GM19467 (cell line): ENCODE data around the gene DNALI1.
"Not testable (repeated sequence)": the region's sequence is repeated elsewhere in the genome, so short reads cannot be mapped to it uniquely, and the experiment has no call there.

Source experiments
- ATAC-seq: cut with Tn5 transposase; IDR thresholded peaks from one replicate; pipeline ENCODE4 v1.9.1; 2021; ENCODE audit warnings: mild to moderate bottlenecking, moderate library complexity; ENCODE audit not compliant: unreplicated experiment

Gene DNALI1

DNA sequence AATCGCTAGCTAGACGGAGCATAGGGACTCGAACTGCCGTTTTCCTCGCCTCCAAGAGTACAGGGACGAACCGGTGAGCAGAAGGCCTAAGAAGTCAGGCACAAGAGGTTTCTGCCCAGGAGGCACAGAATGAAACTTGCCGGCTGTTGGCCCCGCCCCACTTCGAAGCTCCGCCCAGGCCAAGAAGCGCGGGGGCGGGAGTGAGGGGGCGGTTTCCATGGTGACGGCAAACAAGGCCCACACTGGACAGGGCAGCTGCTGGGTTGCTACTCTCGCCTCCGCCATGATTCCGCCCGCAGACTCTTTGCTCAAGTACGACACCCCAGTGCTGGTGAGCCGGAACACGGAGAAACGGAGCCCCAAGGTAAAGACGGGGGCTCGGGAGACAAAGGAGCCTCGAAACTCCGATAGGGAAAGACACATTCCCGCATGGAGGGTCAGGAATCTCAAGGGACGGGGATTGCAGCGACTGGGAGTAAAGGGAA is at the start of gene DNALI1:
Gene DNALI1 (plus strand): TSS at position 229 of the 485 bp plus-strand sequence. CDS start 55 bp downstream, at position 284.
- no peak for ATAC-seq

DNA sequence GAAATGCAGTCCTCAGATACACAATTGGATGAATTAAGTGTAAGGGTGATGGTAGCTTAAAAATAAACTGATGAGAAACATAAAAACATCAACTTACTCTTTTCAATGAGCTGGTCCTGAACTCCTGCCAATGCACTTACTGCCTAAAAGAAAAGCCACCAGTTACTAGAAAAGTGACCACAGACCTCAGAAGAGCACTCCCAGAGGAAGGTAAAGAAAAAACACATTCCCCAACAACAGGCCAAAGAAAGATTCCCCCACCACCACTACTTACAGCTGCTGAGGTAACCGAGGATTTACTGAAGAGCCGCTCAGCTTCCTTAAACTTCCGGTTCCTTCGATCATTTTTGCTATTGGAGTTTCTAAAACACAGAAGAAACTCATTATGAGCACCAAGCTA is 47.6 kb upstream of the DNALI1 start:
- no peak for ATAC-seq

GRCh38 chr1:37513795-37514349 is 42.9 kb upstream of the DNALI1 start:
- ATAC-seq: peak; percentile 24

DNA sequence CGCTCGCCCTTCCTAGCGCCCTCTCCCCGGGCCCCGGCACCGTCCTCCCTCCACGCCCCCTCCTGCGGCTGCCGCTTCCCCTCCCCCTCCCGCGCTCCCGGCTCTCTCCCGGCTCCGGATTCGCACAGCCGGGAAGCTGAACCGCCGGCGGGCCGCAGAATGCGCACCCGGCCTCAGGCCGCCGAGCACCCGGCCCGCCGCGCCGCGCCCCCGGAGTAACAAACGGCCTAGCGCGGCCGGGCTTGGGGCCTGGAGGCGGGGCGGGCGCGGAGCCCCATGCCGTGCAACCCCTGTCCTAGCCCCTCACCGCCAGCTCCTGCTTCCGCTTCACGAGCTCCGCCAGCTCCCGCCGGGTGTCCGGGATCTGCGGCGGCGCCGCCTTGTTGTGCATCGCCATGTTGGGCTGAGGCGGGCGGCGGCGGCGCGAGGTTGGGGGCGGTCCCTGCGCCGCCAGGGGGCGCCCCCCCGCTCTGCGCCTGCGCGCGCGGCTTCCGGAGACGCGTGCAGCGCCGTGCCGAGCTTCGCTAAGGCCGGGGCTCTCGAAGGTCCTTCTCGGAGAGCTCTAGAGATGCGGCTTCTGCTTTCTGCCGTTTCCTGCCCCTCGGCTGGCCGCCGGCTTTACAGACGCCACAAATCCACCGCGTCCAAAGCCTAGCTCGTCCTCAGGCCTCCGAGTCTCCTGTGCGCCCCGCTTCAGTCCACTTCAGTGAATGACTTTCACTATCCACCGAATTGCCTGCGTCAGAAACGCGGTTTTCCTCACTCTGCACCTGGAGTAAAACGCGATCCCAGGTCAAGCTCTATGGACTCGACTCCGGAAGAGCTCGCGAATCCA is 42.2 kb upstream of the DNALI1 start, which contains the start of gene MEAF6:
Gene MEAF6 (minus strand): TSS at position 417 of the 835 bp plus-strand sequence. CDS start 20 bp downstream, at position 397.
- peak; percentile 88 for ATAC-seq

DNA sequence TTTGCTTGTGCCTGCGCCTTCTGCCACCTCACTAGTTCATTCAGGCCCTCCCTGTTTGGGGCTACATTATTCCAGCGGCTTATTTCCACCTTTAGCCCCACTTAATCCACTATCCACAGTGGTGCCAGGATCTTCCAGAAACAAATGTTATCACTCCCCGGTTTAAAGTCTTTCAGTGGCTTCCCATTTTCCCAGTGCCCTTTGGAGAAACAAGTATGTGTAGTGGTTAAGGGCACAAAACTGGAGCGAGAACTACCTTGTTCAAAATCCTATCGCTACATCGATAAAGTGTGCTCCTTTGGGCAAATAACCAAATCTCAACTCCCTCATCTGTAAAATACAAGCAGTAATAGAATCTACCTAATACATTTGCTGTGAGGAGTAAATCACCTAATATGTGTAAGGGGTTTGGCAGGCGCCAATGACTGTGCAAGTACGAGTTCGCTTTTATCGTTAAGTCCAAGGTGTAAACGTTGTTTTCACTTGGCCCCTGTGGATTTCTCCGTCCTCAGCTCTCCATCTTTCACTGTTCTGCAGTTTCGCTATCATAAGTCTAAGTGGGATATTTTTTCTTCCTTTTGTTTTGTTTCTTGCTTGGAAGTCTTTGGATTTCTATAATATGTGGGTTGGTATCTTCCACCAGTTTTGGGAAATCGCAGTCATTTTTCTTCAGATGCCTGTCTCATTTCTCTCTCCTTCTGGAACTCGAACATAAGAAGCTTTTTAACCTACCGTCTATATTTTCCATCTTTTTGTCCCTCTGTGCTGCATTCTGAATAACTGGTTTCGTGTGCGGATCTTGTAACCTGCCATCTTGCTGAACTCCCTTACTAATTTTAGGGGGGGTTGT is 41.3 kb upstream of the DNALI1 start:
- no peak for ATAC-seq

DNA sequence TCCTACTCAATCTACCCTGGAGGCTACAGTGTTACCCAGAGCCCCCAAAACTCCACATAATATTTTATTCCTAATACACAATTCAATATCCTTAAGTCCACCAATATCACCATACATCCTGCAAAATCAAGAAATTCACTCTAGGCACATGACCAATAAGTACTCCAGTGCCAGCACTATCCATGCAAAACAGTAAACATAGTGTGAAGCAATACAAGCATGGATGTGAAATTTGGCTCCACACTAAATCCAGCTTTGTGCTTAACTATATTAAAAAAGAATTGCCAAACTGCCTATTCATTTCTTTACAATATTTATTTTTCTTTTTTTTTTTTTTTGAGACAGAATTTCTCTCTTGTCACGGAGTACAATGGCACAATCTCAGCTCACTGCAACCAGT is 39.2 kb upstream of the DNALI1 start:
- no peak for ATAC-seq

DNA sequence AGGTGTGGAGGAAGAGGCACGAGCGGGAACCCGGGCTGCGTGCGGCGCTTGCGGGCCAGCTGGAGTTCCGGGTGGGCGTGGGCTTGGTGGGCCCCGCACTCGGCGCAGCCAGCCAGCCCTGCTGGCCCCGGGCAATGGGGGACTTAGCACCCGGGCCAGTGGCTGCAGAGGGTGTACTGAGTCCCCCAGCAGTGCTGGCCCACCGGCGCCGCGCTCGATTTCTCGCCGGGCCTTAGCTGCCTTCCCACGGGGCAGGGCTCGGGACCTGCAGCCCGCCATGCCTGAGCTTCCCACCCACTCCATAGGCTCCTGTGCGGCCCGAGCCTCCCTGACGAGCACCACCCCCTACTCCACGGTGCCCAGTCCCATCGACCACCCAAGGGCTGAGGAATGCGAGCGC is 38.5 kb upstream of the DNALI1 start:
- ATAC-seq: not testable (repeated sequence)

GRCh38 chr1:37518929-37519328 is 37.8 kb upstream of the DNALI1 start:
- ATAC-seq: not testable (repeated sequence)

GRCh38 chr1:37519613-37520012 is 37.1 kb upstream of the DNALI1 start:
- no peak for ATAC-seq

GRCh38 chr1:37529888-37530287 is 26.9 kb upstream of the DNALI1 start:
- ATAC-seq: not testable (repeated sequence)

- ATAC-seq: not testable (repeated sequence)
These were observed 24.2 kb upstream of the DNALI1 start for GRCh38 chr1:37532418-37533156.

DNA sequence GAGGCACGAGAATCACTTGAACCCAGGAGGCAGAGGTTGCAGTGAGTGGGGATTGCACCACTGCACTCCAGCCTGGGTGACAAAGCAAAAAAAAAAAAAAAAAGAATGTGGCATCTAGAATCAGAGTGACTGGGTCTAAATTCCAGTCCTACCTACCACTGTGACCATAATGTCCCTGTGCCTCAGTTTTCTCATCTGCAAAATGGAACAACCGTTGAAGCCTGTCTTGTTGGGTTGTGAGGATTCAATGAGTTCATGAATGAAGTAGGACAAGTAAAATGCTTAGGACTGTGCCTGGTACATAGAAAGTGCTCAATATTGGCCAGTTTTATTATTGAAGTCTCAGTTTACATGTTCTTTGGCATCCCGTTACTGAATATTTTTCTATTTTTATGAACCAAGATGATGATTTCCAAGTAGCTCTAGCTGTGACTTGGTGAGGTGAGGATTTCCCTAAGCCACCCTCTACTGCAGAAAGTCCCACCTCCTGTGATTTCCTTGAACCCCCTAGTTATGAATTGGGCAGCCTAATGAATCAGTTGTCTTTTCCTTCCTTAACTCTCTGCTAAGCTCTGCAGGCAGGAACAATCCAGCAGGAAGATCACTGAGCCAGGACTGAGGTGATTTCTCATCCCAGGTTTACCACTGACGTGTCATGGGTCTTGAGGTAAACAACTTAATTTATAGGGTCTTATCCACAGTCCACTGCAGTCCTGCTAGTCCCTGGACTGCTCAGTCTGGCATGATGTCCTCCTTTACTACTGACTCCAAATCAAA is 23.2 kb upstream of the DNALI1 start:
- no peak for ATAC-seq

GRCh38 chr1:37537378-37537777 is 19.4 kb upstream of the DNALI1 start:
- ATAC-seq: no peak

DNA sequence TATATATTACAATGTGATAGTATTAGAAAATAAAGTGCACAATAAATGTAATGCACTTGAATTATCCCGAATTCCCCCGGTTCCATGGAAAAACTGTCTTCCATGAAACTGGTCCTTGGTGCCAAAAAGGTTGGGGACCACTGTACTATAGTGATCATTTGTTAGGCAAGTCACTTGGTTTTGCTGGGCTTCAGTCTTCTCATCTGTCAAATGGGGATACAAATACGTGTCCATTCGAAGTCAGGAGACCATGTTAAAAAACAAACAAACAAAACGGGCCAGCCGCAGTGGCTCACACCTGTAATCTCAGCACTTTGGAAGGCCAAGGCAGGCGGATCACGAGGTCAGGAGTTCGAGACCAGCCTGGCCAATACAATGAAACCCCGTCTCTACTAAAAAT is 17.6 kb upstream of the DNALI1 start:
- not testable (repeated sequence) for ATAC-seq

GRCh38 chr1:37540036-37540785 is 16.5 kb upstream of the DNALI1 start:
- ATAC-seq: no peak

GRCh38 chr1:37544530-37544929 is 12.2 kb upstream of the DNALI1 start:
- no peak for ATAC-seq

DNA sequence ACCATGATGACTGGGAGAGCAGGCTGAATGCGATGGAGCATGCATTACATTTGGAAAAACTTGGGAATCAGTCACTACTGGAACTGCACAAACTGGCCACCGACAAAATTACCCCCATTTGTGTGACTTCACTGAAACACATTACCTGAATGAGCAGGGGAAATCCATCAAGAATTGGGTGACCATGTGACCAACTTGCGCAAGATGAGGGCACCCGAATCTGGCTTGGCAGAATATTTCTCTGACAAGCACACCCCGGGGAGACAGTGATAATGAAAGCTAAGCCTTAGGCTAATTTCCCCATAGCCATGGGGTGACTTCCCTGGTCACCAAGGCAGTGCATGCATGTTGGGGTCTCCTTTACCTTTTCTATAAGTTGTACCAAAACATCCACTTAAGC is 11.7 kb upstream of the DNALI1 start:
- no peak for ATAC-seq

DNA sequence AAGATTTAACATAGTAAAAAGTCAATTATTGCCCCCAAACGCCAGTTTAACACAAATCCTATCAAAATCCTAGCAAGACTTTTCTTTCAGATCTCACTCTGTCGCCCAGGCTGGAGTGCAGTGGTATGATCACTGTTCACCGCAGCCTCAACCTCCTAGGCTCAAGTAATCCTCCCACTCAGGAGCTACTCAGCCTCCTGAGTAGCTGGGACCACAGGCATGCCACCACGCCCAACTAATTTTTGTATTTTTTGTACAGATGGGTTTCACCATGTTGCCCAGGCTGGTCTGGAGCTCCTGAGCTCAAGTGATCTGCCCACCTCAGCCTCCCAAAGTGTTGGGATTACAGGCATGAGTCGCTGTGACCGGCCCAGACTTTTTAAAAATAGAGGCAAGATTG is 7.4 kb upstream of the DNALI1 start:
- ATAC-seq: no peak

- ATAC-seq: no peak
These were observed 3.2 kb upstream of the DNALI1 start for GRCh38 chr1:37553598-37553926.
